GM13977 (cell line): ENCODE measurements around the gene AP4B1.

Source experiments
- DNase-seq: peaks from one replicate; pipeline ENCODE4 v3.0.0; 2012; ENCODE audit warnings: low spot score
- in situ Hi-C: fragments of 300-500 bp; cut with MboI; formaldehyde crosslinking; loops from one replicate; pipeline ENCODE4 v1.12.0; 2022; ENCODE audit warnings: low sequenced_read_pairs, low pct_unique_long_range_greater_than_20kb, mixed read lengths, inconsistent platforms; ENCODE audit not compliant: unreplicated experiment
- TF ChIP-seq, protein P1 (sequence below): IDR thresholded peaks from 2 replicates; pipeline ENCODE4 v1.5.1; 2012; ENCODE audit warnings: mild to moderate bottlenecking, control low read depth; ENCODE audit not compliant: insufficient read depth; ENCODE audit errors: extremely low read depth, missing control alignments

AP4B1 gene

DNA sequence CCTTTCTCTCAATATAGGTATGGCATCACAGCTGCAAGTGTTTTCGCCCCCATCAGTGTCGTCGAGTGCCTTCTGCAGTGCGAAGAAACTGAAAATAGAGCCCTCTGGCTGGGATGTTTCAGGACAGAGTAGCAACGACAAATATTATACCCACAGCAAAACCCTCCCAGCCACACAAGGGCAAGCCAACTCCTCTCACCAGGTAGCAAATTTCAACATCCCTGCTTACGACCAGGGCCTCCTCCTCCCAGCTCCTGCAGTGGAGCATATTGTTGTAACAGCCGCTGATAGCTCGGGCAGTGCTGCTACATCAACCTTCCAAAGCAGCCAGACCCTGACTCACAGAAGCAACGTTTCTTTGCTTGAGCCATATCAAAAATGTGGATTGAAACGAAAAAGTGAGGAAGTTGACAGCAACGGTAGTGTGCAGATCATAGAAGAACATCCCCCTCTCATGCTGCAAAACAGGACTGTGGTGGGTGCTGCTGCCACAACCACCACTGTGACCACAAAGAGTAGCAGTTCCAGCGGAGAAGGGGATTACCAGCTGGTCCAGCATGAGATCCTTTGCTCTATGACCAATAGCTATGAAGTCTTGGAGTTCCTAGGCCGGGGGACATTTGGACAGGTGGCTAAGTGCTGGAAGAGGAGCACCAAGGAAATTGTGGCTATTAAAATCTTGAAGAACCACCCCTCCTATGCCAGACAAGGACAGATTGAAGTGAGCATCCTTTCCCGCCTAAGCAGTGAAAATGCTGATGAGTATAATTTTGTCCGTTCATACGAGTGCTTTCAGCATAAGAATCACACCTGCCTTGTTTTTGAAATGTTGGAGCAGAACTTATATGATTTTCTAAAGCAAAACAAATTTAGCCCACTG is 36.0 kb upstream of the AP4B1 start:
- no peak for DNase-seq
- in situ Hi-C loops: no loop called here

GRCh38 chr1:113938192-113938591 is 33.6 kb upstream of the AP4B1 start:
- no peak for DNase-seq
- TF ChIP-seq, protein P1, sequence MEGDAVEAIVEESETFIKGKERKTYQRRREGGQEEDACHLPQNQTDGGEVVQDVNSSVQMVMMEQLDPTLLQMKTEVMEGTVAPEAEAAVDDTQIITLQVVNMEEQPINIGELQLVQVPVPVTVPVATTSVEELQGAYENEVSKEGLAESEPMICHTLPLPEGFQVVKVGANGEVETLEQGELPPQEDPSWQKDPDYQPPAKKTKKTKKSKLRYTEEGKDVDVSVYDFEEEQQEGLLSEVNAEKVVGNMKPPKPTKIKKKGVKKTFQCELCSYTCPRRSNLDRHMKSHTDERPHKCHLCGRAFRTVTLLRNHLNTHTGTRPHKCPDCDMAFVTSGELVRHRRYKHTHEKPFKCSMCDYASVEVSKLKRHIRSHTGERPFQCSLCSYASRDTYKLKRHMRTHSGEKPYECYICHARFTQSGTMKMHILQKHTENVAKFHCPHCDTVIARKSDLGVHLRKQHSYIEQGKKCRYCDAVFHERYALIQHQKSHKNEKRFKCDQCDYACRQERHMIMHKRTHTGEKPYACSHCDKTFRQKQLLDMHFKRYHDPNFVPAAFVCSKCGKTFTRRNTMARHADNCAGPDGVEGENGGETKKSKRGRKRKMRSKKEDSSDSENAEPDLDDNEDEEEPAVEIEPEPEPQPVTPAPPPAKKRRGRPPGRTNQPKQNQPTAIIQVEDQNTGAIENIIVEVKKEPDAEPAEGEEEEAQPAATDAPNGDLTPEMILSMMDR: no peak
- in situ Hi-C loops: loop anchor here (10.0 kb wide), 1 partner anchor 113 kb away; no protein-coding TSS in a partner anchor

More for the DNA sequence above, 36.0 kb upstream of the AP4B1 start:
- TF ChIP-seq, protein P1: no peak

GRCh38 chr1:113937146-113937545 is 32.5 kb upstream of the AP4B1 start:
- TF ChIP-seq, protein P1: no peak
- in situ Hi-C loops: loop anchor here (10.0 kb wide), 1 partner anchor 112 kb away; no protein-coding TSS in a partner anchor
- DNase-seq: no peak

DNA sequence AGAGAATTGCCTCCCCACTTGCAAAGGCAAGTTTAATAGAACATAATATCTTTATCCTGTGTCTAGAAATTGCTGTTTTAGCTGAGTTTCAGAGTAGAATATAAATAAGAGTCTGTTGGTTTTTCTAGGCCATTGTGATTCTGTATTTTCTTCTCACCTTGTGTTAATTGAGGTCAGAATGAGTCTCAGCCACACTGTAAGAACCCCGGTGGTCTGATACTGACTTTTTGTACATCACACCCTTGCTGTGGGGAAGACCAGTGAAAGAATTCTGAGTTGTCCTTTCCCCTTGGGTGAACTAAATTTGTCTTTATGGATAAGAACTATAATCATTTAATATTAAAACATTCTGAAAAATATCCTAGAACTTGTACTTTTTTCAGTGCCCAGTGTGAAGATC is 31.4 kb upstream of the AP4B1 start:
- in situ Hi-C loops: loop anchor here (10.0 kb wide), 1 partner anchor 111 kb away; no protein-coding TSS in a partner anchor
- TF ChIP-seq, protein P1: no peak
- no peak for DNase-seq

GRCh38 chr1:113935176-113935575 is 30.6 kb upstream of the AP4B1 start:
- DNase-seq: no peak
- in situ Hi-C loops: loop anchor here (10.0 kb wide), 1 partner anchor 110 kb away; no protein-coding TSS in a partner anchor
- TF ChIP-seq, protein P1: no peak

GRCh38 chr1:113934511-113935055 is 30.0 kb upstream of the AP4B1 start:
- in situ Hi-C loops: loop anchor here (10.0 kb wide), 1 partner anchor 110 kb away; no protein-coding TSS in a partner anchor
- DNase-seq: no peak
- TF ChIP-seq, protein P1: no peak
